K562 (cell line): ENCODE results near the gene GNAI2. TPM values are rescaled to one million over a fixed set of nuclear protein-coding genes. Genes with fewer than 3 reads are reported as not detected.
A peak's percentile ranks its signal among the peaks of the same experiment; 100 is the strongest.

ENCODE experiments used
- ELF1 ChIP-seq: fragments of 200-800 bp; sonication (Bioruptor generic); IDR thresholded peaks from 2 replicates; pipeline ENCODE4 v1.6.1; 2016; ENCODE audit warnings: missing genetic modification characterization, missing compliant biosample characterization
- ETV6 ChIP-seq, 3 experiments: fragments of 150-350 bp in 1 of 3; sonication (generic) in 1 of 3; formaldehyde crosslinking in 1 of 3; IDR thresholded peaks; 2 replicates each; pipeline versions ENCODE4 v1.6.1 to v1.8.0; 2014 to 2022; ENCODE audit warnings: borderline replicate concordance in 2 of 3, low read depth in 2 of 3, antibody characterized with exemption in 1 of 3, low read length in 1 of 3, mild to moderate bottlenecking in 1 of 3, missing genetic modification reagents in 1 of 3
- MAFK ChIP-seq: IDR thresholded peaks from 2 replicates; pipeline ENCODE4 v1.6.1; 2011; ENCODE audit warnings: low read length, improper control_type of control experiment
- MBD2 ChIP-seq: sonication (generic); IDR thresholded peaks from 2 replicates; pipeline ENCODE4 v1.6.1; 2016; ENCODE audit warnings: low read depth, borderline replicate concordance
- MEF2A ChIP-seq: IDR thresholded peaks from 2 replicates; pipeline ENCODE4 v1.6.1; 2011; ENCODE audit warnings: low read depth, mild to moderate bottlenecking, low read length, moderate library complexity; ENCODE audit not compliant: control insufficient read depth
- MLLT1 ChIP-seq, 2 experiments: fragments of 450-650 bp; IDR thresholded peaks; 2 replicates each; pipeline ENCODE4 v1.6.1; 2016
- NCOA4 ChIP-seq: fragments of 450-650 bp; IDR thresholded peaks from 2 replicates; pipeline ENCODE4 v1.6.1; 2018; ENCODE audit warnings: mild to moderate bottlenecking; ENCODE audit not compliant: partially characterized antibody
- NKRF ChIP-seq: fragments of 450-650 bp; IDR thresholded peaks from 2 replicates; pipeline ENCODE4 v1.6.1; 2016; ENCODE audit warnings: borderline replicate concordance
- SAFB ChIP-seq: fragments of 200-400 bp; formaldehyde crosslinking; IDR thresholded peaks from 2 replicates; pipeline ENCODE4 v1.6.1; 2017; ENCODE audit warnings: low read depth, low read length, borderline replicate concordance
- SPI1 ChIP-seq: IDR thresholded peaks from 2 replicates; pipeline ENCODE4 v1.6.1; 2011; ENCODE audit warnings: low read depth, low read length, control low read depth, borderline replicate concordance
- SRSF7 ChIP-seq: fragments of 200-400 bp; formaldehyde crosslinking; optimal IDR thresholded peaks from 2 replicates; pipeline ENCODE3; 2017; ENCODE audit warnings: mild to moderate bottlenecking, low read depth, low read length
- TCF15 ChIP-seq: fragments of 250-450 bp; sonication (Bioruptor Pico); IDR thresholded peaks from 2 replicates; pipeline ENCODE4 v1.8.0; 2022; ENCODE audit warnings: moderate library complexity, mild to moderate bottlenecking, inconsistent platforms
- YY1 ChIP-seq, 3 experiments: IDR thresholded peaks; 2 replicates each; pipeline ENCODE4 v1.6.1; 2011; ENCODE audit warnings: low read length in 2 of 3, mild to moderate bottlenecking in 2 of 3, moderate library complexity in 2 of 3, borderline replicate concordance in 1 of 3, control low read depth in 1 of 3, low read depth in 1 of 3; ENCODE audit not compliant: insufficient read depth in 3 of 3, insufficient replicate concordance in 2 of 3, control insufficient read depth in 1 of 3, insufficient read length in 1 of 3; ENCODE audit errors: extremely low read depth in 1 of 3
- ZNF253 ChIP-seq: fragments of 250-450 bp; sonication (Bioruptor Pico); conservative IDR thresholded peaks from 2 replicates; pipeline ENCODE4 v1.6.1; 2021; ENCODE audit warnings: mild to moderate bottlenecking
- ZNF57 ChIP-seq: fragments of 450-650 bp; formaldehyde crosslinking; IDR thresholded peaks from 2 replicates; pipeline ENCODE4 v1.4.0; 2020; ENCODE audit warnings: mild to moderate bottlenecking, moderate library complexity
- ZNF589 ChIP-seq: fragments of 200-800 bp; sonication (Bioruptor generic); IDR thresholded peaks from 2 replicates; pipeline ENCODE4 v1.6.1; 2016; ENCODE audit warnings: low read depth, missing genetic modification characterization, missing compliant biosample characterization
- ZSCAN29 ChIP-seq: fragments of 450-650 bp; IDR thresholded peaks from 2 replicates; pipeline ENCODE4 v1.6.1; 2017
- polyA plus RNA-seq, 8 experiments: library from polyadenylated mRNA; depleted of rRNA in 4 of 8; stranded (reverse) in 5 of 8; unstranded in 3 of 8; fragments of >200 nt; fragmentation: Nextera tagmentation in 2 of 8; fragmentation: Illumina TruSeq in 1 of 8; extraction: Ambion mirVana in 2 of 8; extraction: Trizol in 1 of 8; gene quantifications; 2 replicates each; pipeline versions ENCODE4 v1.2.1 to v1.2.3, GENCODE V29; 2011 to 2014; ENCODE audit warnings: inconsistent platforms in 1 of 8, missing spikeins in 1 of 8
- total RNA-seq, 7 experiments: library from RNA; depleted of rRNA in 6 of 7; stranded (reverse); fragments of >200 nt in 6 of 7; fragmentation: Illumina TruSeq in 2 of 7; extraction: Trizol in 2 of 7; gene quantifications; 2 replicates each; pipeline versions ENCODE4 v1.2.1 to v1.2.3, GENCODE V29; 2011 to 2021; ENCODE audit warnings: low replicate concordance in 1 of 7
- TF ChIP-seq, protein P1 (sequence below): sonication (generic); formaldehyde crosslinking; IDR thresholded peaks from 2 replicates; pipeline ENCODE4 v1.8.0; 2022; ENCODE audit warnings: missing genetic modification reagents, mild to moderate bottlenecking, borderline replicate concordance

GNAI2 gene
- total and polyA plus RNA-seq, 9 of the 15 experiments (the other 6 are each of a cell fraction or from before 2014, with no cell fraction given) = 1.1 to 72.2 (median 42.7) TPM

GRCh38 chr3:50242851-50243542, 7.0 kb downstream of the GNAI2 start (continued):
- TF ChIP-seq, protein P1, sequence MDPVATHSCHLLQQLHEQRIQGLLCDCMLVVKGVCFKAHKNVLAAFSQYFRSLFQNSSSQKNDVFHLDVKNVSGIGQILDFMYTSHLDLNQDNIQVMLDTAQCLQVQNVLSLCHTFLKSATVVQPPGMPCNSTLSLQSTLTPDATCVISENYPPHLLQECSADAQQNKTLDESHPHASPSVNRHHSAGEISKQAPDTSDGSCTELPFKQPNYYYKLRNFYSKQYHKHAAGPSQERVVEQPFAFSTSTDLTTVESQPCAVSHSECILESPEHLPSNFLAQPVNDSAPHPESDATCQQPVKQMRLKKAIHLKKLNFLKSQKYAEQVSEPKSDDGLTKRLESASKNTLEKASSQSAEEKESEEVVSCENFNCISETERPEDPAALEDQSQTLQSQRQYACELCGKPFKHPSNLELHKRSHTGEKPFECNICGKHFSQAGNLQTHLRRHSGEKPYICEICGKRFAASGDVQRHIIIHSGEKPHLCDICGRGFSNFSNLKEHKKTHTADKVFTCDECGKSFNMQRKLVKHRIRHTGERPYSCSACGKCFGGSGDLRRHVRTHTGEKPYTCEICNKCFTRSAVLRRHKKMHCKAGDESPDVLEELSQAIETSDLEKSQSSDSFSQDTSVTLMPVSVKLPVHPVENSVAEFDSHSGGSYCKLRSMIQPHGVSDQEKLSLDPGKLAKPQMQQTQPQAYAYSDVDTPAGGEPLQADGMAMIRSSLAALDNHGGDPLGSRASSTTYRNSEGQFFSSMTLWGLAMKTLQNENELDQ = no peak
- TF ChIP-seq MBD2 (no peak), ZNF589 (no peak), TCF15 (no peak), MLLT1 (IDR thresholded peaks at IDR 0.05) (no peak), SRSF7 (no peak), ELF1 (tag) (peak; percentile 48; the same call in 1 of the 2 replicates), MEF2A (no peak), ZNF57 (CRISPR knock-in tag) (no peak), ETV6 (IDR thresholded peaks at IDR 0.05; ENCODE audit: borderline replicate concordance in 1 of 2, low read depth in 2 of 2, low read length in 1 of 2) (peak; percentile 47 to 87; a peak in 3 of 4 replicates), ETV6 (CRISPR knock-in tag; IDR thresholded peaks at IDR 0.05; ENCODE audit: borderline replicate concordance) (no peak), ZNF253 (CRISPR knock-in tag) (no peak), MAFK (no peak), ZSCAN29 (no peak), NCOA4 (no peak), NKRF (no peak), SAFB (no peak), YY1 (IDR thresholded peaks at IDR 0.05; ENCODE audit: borderline replicate concordance in 1 of 3, control insufficient read depth in 1 of 3, extremely low read depth in 1 of 3, insufficient read depth in 3 of 3, insufficient read length in 1 of 3, insufficient replicate concordance in 2 of 3, low read depth in 1 of 3, low read length in 2 of 3) (peak in 1 of 3 experiments; percentile 38), SPI1 (peak; percentile 98)
